ENCODE results near the gene MADCAM1. TPM values are rescaled to one million over a fixed set of nuclear protein-coding genes. Genes with fewer than 3 reads are reported as not detected.
A peak's percentile ranks its signal among the peaks of the same experiment; 100 is the strongest.

The MADCAM1 gene
- total and polyA plus RNA-seq, 10 of the 15 experiments (the other 5 are each of a cell fraction or from before 2014, with no cell fraction given) = 0.06 to 0.32 (median 0.31) TPM; not detected in 5

- TF ChIP-seq PRDM15 (CRISPR knock-in tag; IDR thresholded peaks at IDR 0.05) (no peak), CREB1 (IDR thresholded peaks at IDR 0.05; ENCODE audit: low read depth) (peak; percentile 92), ZBTB40 (IDR thresholded peaks at IDR 0.05; ENCODE audit: borderline replicate concordance) (0 out of 2 replicates have a peak, but pooled peaks have one; percentile 12), LARP7 (IDR thresholded peaks at IDR 0.05) (peak; percentile 35; the same call in 1 of the 2 replicates), ATF3 (IDR thresholded peaks at IDR 0.05; ENCODE audit: borderline replicate concordance, extremely low read depth, low read depth, low read length) (no peak), SMARCA5 (IDR thresholded peaks at IDR 0.05) (no peak), E2F4 (IDR thresholded peaks at IDR 0.05; ENCODE audit: low read depth, low read length) (no peak), WRNIP1 (IDR thresholded peaks at IDR 0.05; ENCODE audit: borderline replicate concordance, low read depth, low read length) (no peak), TAF1 (IDR thresholded peaks at IDR 0.05; ENCODE audit: borderline replicate concordance, low read depth, low read length) (no peak), TBL1XR1 (IDR thresholded peaks at IDR 0.05; ENCODE audit: low read depth, low read length) (no peak), CHD4 (IDR thresholded peaks at IDR 0.05) (no peak), SKIL (IDR thresholded peaks at IDR 0.05; ENCODE audit: low read depth, poor library complexity, severe bottlenecking) (no peak), POLR2AphosphoS2 (IDR thresholded peaks at IDR 0.05; ENCODE audit: low read depth, low read length) (no peak), ZSCAN29 (IDR thresholded peaks at IDR 0.05) (no peak), RB1 (IDR thresholded peaks at IDR 0.05; ENCODE audit: borderline replicate concordance) (no peak), MTA3 (IDR thresholded peaks at IDR 0.05; ENCODE audit: borderline replicate concordance, low read length) (no peak)
Measured at GRCh38 chr19:511101-511851, 15.0 kb downstream of the MADCAM1 start (continued).
